WTC11 (cell line): ENCODE data around the gene GSPT1. TPM values are rescaled to one million over a fixed set of nuclear protein-coding genes. Genes with fewer than 3 reads are reported as not detected.

Experiments
- ATAC-seq: fragments of 200-7000 bp; cut with Tn5 transposase; 2 replicates; pipeline ENCODE4 v1.10.0; 2021; ENCODE audit warnings: mild to moderate bottlenecking, moderate library complexity
- CTCF ChIA-PET: fragments of 300-600 bp; sonication (Branson Sonifier 250); formaldehyde crosslinking; loops from one replicate; lab custom pipeline; 2021; ENCODE audit warnings: antibody characterized with exemption; lab: Charles Lee
- POLR2A ChIA-PET: fragments of 350-600 bp; sonication (Branson Sonifier 250); formaldehyde crosslinking; loops from one replicate; lab custom pipeline; 2021; ENCODE audit warnings: antibody characterized with exemption; lab: Charles Lee
- DNase-seq: peaks from one replicate; pipeline ENCODE4 v3.0.0; 2021; ENCODE audit warnings: low spot score
- H3K27ac Mint-ChIP-seq: 2 replicates; pipeline ENCODE4 v1.8.0; 2021; ENCODE audit warnings: mixed read lengths
- H3K27me3 Mint-ChIP-seq: 2 replicates; pipeline ENCODE4 v1.8.0; 2021; ENCODE audit warnings: low read depth, mild to moderate bottlenecking, moderate library complexity, mixed read lengths
- H3K36me3 Mint-ChIP-seq: 2 replicates; pipeline ENCODE4 v1.8.0; 2021; ENCODE audit warnings: mixed read lengths
- H3K4me1 Mint-ChIP-seq: 2 replicates; pipeline ENCODE4 v1.8.0; 2022; ENCODE audit warnings: mixed read lengths
- H3K4me3 Mint-ChIP-seq: 2 replicates; pipeline ENCODE4 v1.8.0; 2021; ENCODE audit warnings: mild to moderate bottlenecking, moderate library complexity, mixed read lengths
- H3K9me3 Mint-ChIP-seq: 2 replicates; pipeline ENCODE4 v1.8.0; 2021; ENCODE audit warnings: mixed read lengths
- CREB1 ChIP-seq: sonication (generic); formaldehyde crosslinking; IDR thresholded peaks from 2 replicates; pipeline ENCODE4 v1.8.0; 2023; ENCODE audit warnings: mild to moderate bottlenecking, missing genetic modification reagents
- ETV6 ChIP-seq: sonication (generic); formaldehyde crosslinking; IDR thresholded peaks from 2 replicates; pipeline ENCODE4 v1.8.1; 2022; ENCODE audit warnings: mild to moderate bottlenecking, missing genetic modification reagents
- FOXJ3 ChIP-seq: sonication (generic); formaldehyde crosslinking; IDR thresholded peaks from 2 replicates; pipeline ENCODE4 v1.9.0; 2021; ENCODE audit warnings: missing genetic modification reagents, mild to moderate bottlenecking, borderline replicate concordance
- GABPB1 ChIP-seq: sonication (generic); formaldehyde crosslinking; IDR thresholded peaks from 2 replicates; pipeline ENCODE4 v1.8.1; 2023; ENCODE audit warnings: mild to moderate bottlenecking, missing genetic modification reagents
- JUN ChIP-seq: sonication (generic); formaldehyde crosslinking; IDR thresholded peaks from 2 replicates; pipeline ENCODE4 v1.8.0; 2023; ENCODE audit warnings: mild to moderate bottlenecking, missing genetic modification reagents
- NFATC4 ChIP-seq: fragments of 250-450 bp; sonication (Bioruptor Pico); IDR thresholded peaks from 2 replicates; pipeline ENCODE4 v1.9.0; 2021; ENCODE audit warnings: mild to moderate bottlenecking
- NFYB ChIP-seq: sonication (generic); formaldehyde crosslinking; conservative IDR thresholded peaks from 2 replicates; pipeline ENCODE4 v1.8.0; 2022; ENCODE audit warnings: low read depth, missing genetic modification reagents
- NR1H2 ChIP-seq: sonication (generic); formaldehyde crosslinking; IDR thresholded peaks from 2 replicates; pipeline ENCODE4 v1.9.0; 2021; ENCODE audit warnings: mild to moderate bottlenecking, moderate library complexity, missing genetic modification reagents
- NR2C2 ChIP-seq: sonication (generic); formaldehyde crosslinking; IDR thresholded peaks from 2 replicates; pipeline ENCODE4 v1.8.0; 2022; ENCODE audit warnings: mild to moderate bottlenecking, missing genetic modification reagents
- PRRX2 ChIP-seq: fragments of 250-450 bp; sonication (Bioruptor Pico); IDR thresholded peaks from 2 replicates; pipeline ENCODE4 v1.8.0; 2021; ENCODE audit warnings: mild to moderate bottlenecking
- TEAD1 ChIP-seq: sonication (generic); formaldehyde crosslinking; IDR thresholded peaks from 2 replicates; pipeline ENCODE4 v1.8.0; 2022; ENCODE audit warnings: mild to moderate bottlenecking, missing genetic modification reagents
- TP53 ChIP-seq: sonication (generic); formaldehyde crosslinking; IDR thresholded peaks from 2 replicates; pipeline ENCODE4 v1.8.1; 2023; ENCODE audit warnings: mild to moderate bottlenecking, missing genetic modification reagents
- ZBTB21 ChIP-seq: sonication (generic); formaldehyde crosslinking; IDR thresholded peaks from 2 replicates; pipeline ENCODE4 v1.8.1; 2023; ENCODE audit warnings: mild to moderate bottlenecking, missing genetic modification reagents, borderline replicate concordance
- ZNF219 ChIP-seq: sonication (generic); formaldehyde crosslinking; IDR thresholded peaks from 2 replicates; pipeline ENCODE4 v1.8.0; 2023; ENCODE audit warnings: missing genetic modification reagents, mild to moderate bottlenecking, borderline replicate concordance
- ZNF232 ChIP-seq: sonication (generic); formaldehyde crosslinking; IDR thresholded peaks from 2 replicates; pipeline ENCODE4 v1.8.0; 2022; ENCODE audit warnings: mild to moderate bottlenecking, missing genetic modification reagents
- ZNF317 ChIP-seq: sonication (generic); formaldehyde crosslinking; IDR thresholded peaks from 2 replicates; pipeline ENCODE4 v1.8.1; 2023; ENCODE audit warnings: low read depth, mild to moderate bottlenecking, moderate library complexity, missing genetic modification reagents, borderline replicate concordance
- ZNF671 ChIP-seq: fragments of 250-450 bp; sonication (Bioruptor Pico); IDR thresholded peaks from 2 replicates; pipeline ENCODE4 v1.8.0; 2021; ENCODE audit warnings: mild to moderate bottlenecking
- total RNA-seq: library from RNA; stranded (reverse); gene quantifications from 3 replicates; pipeline ENCODE4 v1.2.3, GENCODE V29; 2021
- TF ChIP-seq, protein P1 (sequence below): fragments of 250-450 bp; sonication (Bioruptor Pico); IDR thresholded peaks from 2 replicates; pipeline ENCODE4 v1.9.0; 2021; ENCODE audit warnings: mild to moderate bottlenecking, borderline replicate concordance
- TF ChIP-seq, protein P2 (sequence below): sonication (generic); formaldehyde crosslinking; IDR thresholded peaks from 2 replicates; pipeline ENCODE4 v1.8.0; 2022; ENCODE audit warnings: mild to moderate bottlenecking, missing genetic modification reagents
- TF ChIP-seq, protein P3 (sequence below): sonication (generic); formaldehyde crosslinking; IDR thresholded peaks from 2 replicates; pipeline ENCODE4 v1.8.0; 2022; ENCODE audit warnings: missing genetic modification reagents
- TF ChIP-seq, protein P4 (sequence below): sonication (generic); formaldehyde crosslinking; IDR thresholded peaks from 2 replicates; pipeline ENCODE4 v1.8.1; 2022; ENCODE audit warnings: mild to moderate bottlenecking, missing genetic modification reagents, moderate library complexity, borderline replicate concordance
- TF ChIP-seq, protein P5 (sequence below): sonication (generic); formaldehyde crosslinking; IDR thresholded peaks from 2 replicates; pipeline ENCODE4 v1.8.1; 2022; ENCODE audit warnings: mild to moderate bottlenecking, moderate library complexity, missing genetic modification reagents

Gene GSPT1
- total RNA-seq, 1 experiment from 2014 or later = 190 TPM

DNA sequence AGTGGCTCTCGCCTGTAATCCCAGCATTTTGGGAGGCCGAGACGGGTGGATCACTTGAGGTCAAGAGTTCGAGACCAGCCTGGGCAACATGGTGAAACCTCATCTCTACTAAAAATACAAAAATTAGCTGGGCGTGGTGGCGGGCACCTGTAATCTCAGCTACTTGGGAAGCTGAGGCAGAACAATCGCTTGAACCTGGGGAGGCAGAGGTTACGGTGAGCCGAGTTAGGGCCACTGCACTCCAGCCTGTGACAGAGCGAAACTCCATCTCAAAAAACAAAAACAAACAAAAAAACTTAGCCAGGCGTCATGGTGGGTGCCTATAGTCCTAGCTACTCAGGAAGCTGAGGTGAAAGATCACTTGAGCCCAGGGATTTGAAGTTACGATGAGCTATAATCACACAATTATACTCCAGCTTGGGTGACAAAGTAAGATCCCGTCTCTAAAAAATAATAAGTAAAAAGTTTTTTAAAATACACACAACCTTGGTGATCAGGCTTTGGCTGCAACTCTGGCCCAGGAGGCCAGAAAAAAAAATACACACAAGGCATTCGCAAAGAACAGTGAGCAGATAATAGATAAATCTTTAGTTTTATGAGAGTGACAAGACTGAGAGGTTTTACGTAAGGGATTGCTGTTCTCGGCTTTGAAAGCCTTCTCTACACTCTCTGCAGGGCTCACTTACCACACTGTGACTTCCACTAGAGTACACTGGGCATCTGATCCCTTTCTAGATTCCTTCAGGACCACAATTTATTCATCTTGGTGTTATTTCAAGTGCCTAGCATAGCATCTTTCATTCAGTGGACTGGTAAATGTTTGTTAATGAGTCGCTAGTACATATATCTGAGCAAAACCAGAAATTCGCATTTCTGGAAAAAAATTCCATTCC is 5.9 kb downstream of the GSPT1 start:
- Mint-ChIP-seq H3K4me1 (peaks cover 37% of the 10 kb centered on the region), H3K27ac (peak overlapping the region; percentile 70), H3K4me3 (no peak overlapping the region), H3K36me3 (peaks cover 7% of the 10 kb centered on the region), H3K27me3 (no peaks in the 10 kb centered on the region), H3K9me3 (no peaks in the 10 kb centered on the region)
- ChIA-PET CTCF (interaction anchor here (0.6 kb wide), 1 partner anchor 46 kb away, joined by 3 read pairs; no protein-coding TSS in a partner anchor), POLR2A (no interaction called here)
- no peak for DNase-seq
- TF ChIP-seq, protein P1, sequence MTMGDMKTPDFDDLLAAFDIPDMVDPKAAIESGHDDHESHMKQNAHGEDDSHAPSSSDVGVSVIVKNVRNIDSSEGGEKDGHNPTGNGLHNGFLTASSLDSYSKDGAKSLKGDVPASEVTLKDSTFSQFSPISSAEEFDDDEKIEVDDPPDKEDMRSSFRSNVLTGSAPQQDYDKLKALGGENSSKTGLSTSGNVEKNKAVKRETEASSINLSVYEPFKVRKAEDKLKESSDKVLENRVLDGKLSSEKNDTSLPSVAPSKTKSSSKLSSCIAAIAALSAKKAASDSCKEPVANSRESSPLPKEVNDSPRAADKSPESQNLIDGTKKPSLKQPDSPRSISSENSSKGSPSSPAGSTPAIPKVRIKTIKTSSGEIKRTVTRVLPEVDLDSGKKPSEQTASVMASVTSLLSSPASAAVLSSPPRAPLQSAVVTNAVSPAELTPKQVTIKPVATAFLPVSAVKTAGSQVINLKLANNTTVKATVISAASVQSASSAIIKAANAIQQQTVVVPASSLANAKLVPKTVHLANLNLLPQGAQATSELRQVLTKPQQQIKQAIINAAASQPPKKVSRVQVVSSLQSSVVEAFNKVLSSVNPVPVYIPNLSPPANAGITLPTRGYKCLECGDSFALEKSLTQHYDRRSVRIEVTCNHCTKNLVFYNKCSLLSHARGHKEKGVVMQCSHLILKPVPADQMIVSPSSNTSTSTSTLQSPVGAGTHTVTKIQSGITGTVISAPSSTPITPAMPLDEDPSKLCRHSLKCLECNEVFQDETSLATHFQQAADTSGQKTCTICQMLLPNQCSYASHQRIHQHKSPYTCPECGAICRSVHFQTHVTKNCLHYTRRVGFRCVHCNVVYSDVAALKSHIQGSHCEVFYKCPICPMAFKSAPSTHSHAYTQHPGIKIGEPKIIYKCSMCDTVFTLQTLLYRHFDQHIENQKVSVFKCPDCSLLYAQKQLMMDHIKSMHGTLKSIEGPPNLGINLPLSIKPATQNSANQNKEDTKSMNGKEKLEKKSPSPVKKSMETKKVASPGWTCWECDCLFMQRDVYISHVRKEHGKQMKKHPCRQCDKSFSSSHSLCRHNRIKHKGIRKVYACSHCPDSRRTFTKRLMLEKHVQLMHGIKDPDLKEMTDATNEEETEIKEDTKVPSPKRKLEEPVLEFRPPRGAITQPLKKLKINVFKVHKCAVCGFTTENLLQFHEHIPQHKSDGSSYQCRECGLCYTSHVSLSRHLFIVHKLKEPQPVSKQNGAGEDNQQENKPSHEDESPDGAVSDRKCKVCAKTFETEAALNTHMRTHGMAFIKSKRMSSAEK = no peak
- no peak for TF ChIP-seq NR2C2
- no peak for TF ChIP-seq ZNF317 (CRISPR knock-in tag)
- TF ChIP-seq, protein P2, sequence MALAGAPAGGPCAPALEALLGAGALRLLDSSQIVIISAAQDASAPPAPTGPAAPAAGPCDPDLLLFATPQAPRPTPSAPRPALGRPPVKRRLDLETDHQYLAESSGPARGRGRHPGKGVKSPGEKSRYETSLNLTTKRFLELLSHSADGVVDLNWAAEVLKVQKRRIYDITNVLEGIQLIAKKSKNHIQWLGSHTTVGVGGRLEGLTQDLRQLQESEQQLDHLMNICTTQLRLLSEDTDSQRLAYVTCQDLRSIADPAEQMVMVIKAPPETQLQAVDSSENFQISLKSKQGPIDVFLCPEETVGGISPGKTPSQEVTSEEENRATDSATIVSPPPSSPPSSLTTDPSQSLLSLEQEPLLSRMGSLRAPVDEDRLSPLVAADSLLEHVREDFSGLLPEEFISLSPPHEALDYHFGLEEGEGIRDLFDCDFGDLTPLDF (CRISPR knock-in tag) = no peak
- TF ChIP-seq, protein P3, sequence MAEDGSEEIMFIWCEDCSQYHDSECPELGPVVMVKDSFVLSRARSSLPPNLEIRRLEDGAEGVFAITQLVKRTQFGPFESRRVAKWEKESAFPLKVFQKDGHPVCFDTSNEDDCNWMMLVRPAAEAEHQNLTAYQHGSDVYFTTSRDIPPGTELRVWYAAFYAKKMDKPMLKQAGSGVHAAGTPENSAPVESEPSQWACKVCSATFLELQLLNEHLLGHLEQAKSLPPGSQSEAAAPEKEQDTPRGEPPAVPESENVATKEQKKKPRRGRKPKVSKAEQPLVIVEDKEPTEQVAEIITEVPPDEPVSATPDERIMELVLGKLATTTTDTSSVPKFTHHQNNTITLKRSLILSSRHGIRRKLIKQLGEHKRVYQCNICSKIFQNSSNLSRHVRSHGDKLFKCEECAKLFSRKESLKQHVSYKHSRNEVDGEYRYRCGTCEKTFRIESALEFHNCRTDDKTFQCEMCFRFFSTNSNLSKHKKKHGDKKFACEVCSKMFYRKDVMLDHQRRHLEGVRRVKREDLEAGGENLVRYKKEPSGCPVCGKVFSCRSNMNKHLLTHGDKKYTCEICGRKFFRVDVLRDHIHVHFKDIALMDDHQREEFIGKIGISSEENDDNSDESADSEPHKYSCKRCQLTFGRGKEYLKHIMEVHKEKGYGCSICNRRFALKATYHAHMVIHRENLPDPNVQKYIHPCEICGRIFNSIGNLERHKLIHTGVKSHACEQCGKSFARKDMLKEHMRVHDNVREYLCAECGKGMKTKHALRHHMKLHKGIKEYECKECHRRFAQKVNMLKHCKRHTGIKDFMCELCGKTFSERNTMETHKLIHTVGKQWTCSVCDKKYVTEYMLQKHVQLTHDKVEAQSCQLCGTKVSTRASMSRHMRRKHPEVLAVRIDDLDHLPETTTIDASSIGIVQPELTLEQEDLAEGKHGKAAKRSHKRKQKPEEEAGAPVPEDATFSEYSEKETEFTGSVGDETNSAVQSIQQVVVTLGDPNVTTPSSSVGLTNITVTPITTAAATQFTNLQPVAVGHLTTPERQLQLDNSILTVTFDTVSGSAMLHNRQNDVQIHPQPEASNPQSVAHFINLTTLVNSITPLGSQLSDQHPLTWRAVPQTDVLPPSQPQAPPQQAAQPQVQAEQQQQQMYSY = no peak
- TF ChIP-seq GABPB1 (CRISPR knock-in tag) = no peak
- no peak for TF ChIP-seq TEAD1 (CRISPR knock-in tag)
- ATAC-seq = no peak

DNA sequence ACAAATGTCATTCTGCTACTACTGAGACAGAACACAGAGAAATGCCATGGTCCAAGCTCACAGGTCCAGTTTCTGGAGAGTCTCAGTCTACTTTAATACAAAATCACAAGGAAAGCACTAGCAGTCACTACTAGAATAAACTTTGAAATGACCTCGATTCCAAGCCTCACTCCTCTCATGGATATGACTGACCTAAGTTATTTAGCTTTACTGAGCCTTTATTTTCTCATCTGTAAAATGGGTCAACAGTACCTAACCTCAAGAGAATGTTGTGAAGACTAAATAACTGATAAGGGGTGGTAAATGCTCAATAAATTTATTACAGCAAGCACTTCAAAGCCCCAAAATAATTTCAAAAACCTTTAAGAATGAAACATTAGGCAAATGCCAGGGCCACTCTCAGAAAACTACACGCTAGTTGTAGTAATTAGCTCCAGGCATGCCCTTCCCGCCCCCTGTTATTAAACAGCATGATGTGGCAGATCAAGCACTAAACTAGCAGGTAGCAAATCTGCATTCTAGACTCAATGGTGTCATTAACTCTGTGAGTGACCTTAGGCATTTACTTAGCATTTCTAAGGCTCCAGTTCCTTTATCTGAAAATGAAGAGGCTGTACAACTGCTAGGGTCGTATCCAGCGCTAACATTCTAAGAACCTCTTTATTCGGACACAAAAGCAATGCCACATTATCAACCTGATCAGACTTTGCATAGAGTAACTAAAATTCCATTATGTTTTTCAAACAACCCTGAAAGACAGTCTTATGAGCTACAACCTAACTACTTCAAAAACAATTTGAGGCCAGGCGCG is 8.4 kb downstream of the GSPT1 start:
- peaks cover 10% of the 10 kb centered on the region for H3K36me3 Mint-ChIP-seq
- no peak for ATAC-seq
- peak overlapping the region; percentile 50 for H3K27ac Mint-ChIP-seq
- no peaks in the 10 kb centered on the region for H3K27me3 Mint-ChIP-seq
- H3K4me3 Mint-ChIP-seq = no peak overlapping the region
- ChIA-PET POLR2A (no interaction called here), CTCF (no interaction called here)
- no peaks in the 10 kb centered on the region for H3K9me3 Mint-ChIP-seq
- no peak for DNase-seq
- peaks cover 18% of the 10 kb centered on the region; the same call in 1 of the 2 replicates for H3K4me1 Mint-ChIP-seq
- no peak for TF ChIP-seq ZNF219 (CRISPR knock-in tag)
- no peak for TF ChIP-seq PRRX2 (CRISPR knock-in tag)
- no peak for TF ChIP-seq FOXJ3 (CRISPR knock-in tag)
- TF ChIP-seq, protein P4, sequence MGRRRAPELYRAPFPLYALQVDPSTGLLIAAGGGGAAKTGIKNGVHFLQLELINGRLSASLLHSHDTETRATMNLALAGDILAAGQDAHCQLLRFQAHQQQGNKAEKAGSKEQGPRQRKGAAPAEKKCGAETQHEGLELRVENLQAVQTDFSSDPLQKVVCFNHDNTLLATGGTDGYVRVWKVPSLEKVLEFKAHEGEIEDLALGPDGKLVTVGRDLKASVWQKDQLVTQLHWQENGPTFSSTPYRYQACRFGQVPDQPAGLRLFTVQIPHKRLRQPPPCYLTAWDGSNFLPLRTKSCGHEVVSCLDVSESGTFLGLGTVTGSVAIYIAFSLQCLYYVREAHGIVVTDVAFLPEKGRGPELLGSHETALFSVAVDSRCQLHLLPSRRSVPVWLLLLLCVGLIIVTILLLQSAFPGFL (CRISPR knock-in tag) = no peak
- no peak for TF ChIP-seq ZNF671
- TF ChIP-seq, protein P5, sequence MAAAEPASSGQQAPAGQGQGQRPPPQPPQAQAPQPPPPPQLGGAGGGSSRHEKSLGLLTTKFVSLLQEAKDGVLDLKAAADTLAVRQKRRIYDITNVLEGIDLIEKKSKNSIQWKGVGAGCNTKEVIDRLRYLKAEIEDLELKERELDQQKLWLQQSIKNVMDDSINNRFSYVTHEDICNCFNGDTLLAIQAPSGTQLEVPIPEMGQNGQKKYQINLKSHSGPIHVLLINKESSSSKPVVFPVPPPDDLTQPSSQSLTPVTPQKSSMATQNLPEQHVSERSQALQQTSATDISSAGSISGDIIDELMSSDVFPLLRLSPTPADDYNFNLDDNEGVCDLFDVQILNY (CRISPR knock-in tag) = no peak
- TF ChIP-seq TP53 = no peak
- TF ChIP-seq JUN = no peak
- TF ChIP-seq ZBTB21 (CRISPR knock-in tag) = no peak
- TF ChIP-seq NR1H2 (CRISPR knock-in tag) = no peak
- no peak for TF ChIP-seq CREB1 (CRISPR knock-in tag)
- TF ChIP-seq NFYB (CRISPR knock-in tag) = no peak
- TF ChIP-seq ZNF232 = no peak
- TF ChIP-seq ETV6 = no peak
- no peak for TF ChIP-seq NFATC4 (CRISPR knock-in tag)
